Cardiac muscle cell (in vitro differentiated cells and primary cell): Measurements from ENCODE around the gene G2E3. TPM values are rescaled to one million over a fixed set of nuclear protein-coding genes. Genes with fewer than 3 reads are reported as not detected.
A peak's percentile ranks its signal among the peaks of the same experiment; 100 is the strongest.
"Not testable (repeated sequence)": the region's sequence is repeated elsewhere in the genome, so short reads cannot be mapped to it uniquely, and the experiment has no call there.

Source experiments
- DNase-seq, 2 donors: peaks; one replicate each; pipeline versions ENCODE4 v3.0.0 to v3.0.0-alpha.2; 2010 to 2017; ENCODE audit warnings: low read depth in 1 of 2, low spot score in 1 of 2
- H3K27ac ChIP-seq: fragments of 200-600 bp; sonication (generic); 2 replicates; pipeline ENCODE4 v1.5.1; 2016
- H3K27me3 ChIP-seq: fragments of 200-600 bp; sonication (generic); 2 replicates; pipeline ENCODE4 v1.6.0; 2016; ENCODE audit warnings: control low read depth
- H3K36me3 ChIP-seq: fragments of 200-600 bp; sonication (generic); 2 replicates; pipeline ENCODE4 v1.5.1; 2016; ENCODE audit warnings: control low read depth
- H3K4me1 ChIP-seq: fragments of 200-600 bp; sonication (generic); 2 replicates; pipeline ENCODE4 v1.8.1; 2017; ENCODE audit warnings: low read depth, mild to moderate bottlenecking, mixed run types
- H3K4me3 ChIP-seq: fragments of 200-600 bp; sonication (generic); 2 replicates; pipeline ENCODE4 v1.5.1; 2016; ENCODE audit warnings: mild to moderate bottlenecking
- H3K9me3 ChIP-seq: fragments of 200-600 bp; sonication (generic); 2 replicates; pipeline ENCODE4 v1.5.1; 2017; ENCODE audit warnings: low read depth, mild to moderate bottlenecking, control low read depth
- CTCF ChIP-seq: IDR thresholded peaks from 2 replicates; pipeline ENCODE4 v1.5.1; 2012; ENCODE audit warnings: low read depth, mild to moderate bottlenecking, low read length
- polyA plus RNA-seq: library from polyadenylated mRNA; unstranded; fragments of >200 nt; fragmentation: Nextera tagmentation; extraction: Ambion mirVana; gene quantifications from 2 replicates; pipeline ENCODE4 v1.2.1, GENCODE V29; 2016
- total RNA-seq: library from RNA; depleted of rRNA; stranded (reverse); fragments of >200 nt; gene quantifications from 2 replicates; pipeline ENCODE4 v1.2.3, GENCODE V29; 2016

G2E3 gene
- total and polyA plus RNA-seq, 2 experiments from 2014 or later, result 10.4 to 17.9 TPM

- Histone ChIP-seq H3K4me3 (no peak overlapping the region), H3K9me3 (no peaks in the 10 kb centered on the region), H3K27ac (no peak overlapping the region), H3K27me3 (no peaks in the 10 kb centered on the region), H3K36me3 (no peaks in the 10 kb centered on the region), H3K4me1 (no peaks in the 10 kb centered on the region)
- TF ChIP-seq CTCF, result no peak
- DNase-seq, result no peak
These were observed 26.7 kb upstream of the G2E3 start for GRCh38 chr14:30532264-30532663.

- Histone ChIP-seq H3K27me3 (no peaks in the 10 kb centered on the region), H3K4me1 (no peaks in the 10 kb centered on the region), H3K9me3 (no peaks in the 10 kb centered on the region), H3K4me3 (no peak overlapping the region), H3K27ac (no peak overlapping the region), H3K36me3 (no peaks in the 10 kb centered on the region)
- no peak for DNase-seq
- TF ChIP-seq CTCF, result no peak
These were observed 25.8 kb upstream of the G2E3 start for GRCh38 chr14:30533126-30533525.

GRCh38 chr14:30541318-30541717 is 17.6 kb upstream of the G2E3 start:
- no peak for DNase-seq
- Histone ChIP-seq H3K27ac (no peak overlapping the region), H3K4me3 (no peak overlapping the region), H3K9me3 (no peaks in the 10 kb centered on the region), H3K27me3 (no peaks in the 10 kb centered on the region), H3K4me1 (no peaks in the 10 kb centered on the region), H3K36me3 (no peaks in the 10 kb centered on the region)
- TF ChIP-seq CTCF, result no peak

- not testable (repeated sequence) for H3K9me3 ChIP-seq, H3K27me3 ChIP-seq, H3K4me1 ChIP-seq, H3K36me3 ChIP-seq, DNase-seq, H3K4me3 ChIP-seq, H3K27ac ChIP-seq
These were observed 12.2 kb upstream of the G2E3 start for GRCh38 chr14:30546735-30547134.

- Histone ChIP-seq H3K36me3 (no peaks in the 10 kb centered on the region), H3K4me1 (no peaks in the 10 kb centered on the region), H3K9me3 (no peaks in the 10 kb centered on the region), H3K27ac (no peak overlapping the region), H3K27me3 (no peaks in the 10 kb centered on the region), H3K4me3 (no peak overlapping the region)
- no peak for TF ChIP-seq CTCF
- no peak for DNase-seq
These were observed 11.4 kb upstream of the G2E3 start for GRCh38 chr14:30547388-30548048.

GRCh38 chr14:30550335-30550734 is 8.6 kb upstream of the G2E3 start:
- no peak for TF ChIP-seq CTCF
- Histone ChIP-seq H3K27ac (no peak overlapping the region), H3K27me3 (no peaks in the 10 kb centered on the region), H3K36me3 (no peaks in the 10 kb centered on the region), H3K4me3 (no peak overlapping the region), H3K9me3 (no peaks in the 10 kb centered on the region), H3K4me1 (no peaks in the 10 kb centered on the region)
- DNase-seq, result peak in 1 of 2 donors; percentile 20
